ENCODE data around the gene SLC16A8. TPM values are rescaled to one million over a fixed set of nuclear protein-coding genes. Genes with fewer than 3 reads are reported as not detected.
A peak's percentile ranks its signal among the peaks of the same experiment; 100 is the strongest.

Gene SLC16A8
- total RNA-seq, 4 donors from 2014 or later = 0.29 to 0.65 (median 0.33) TPM; not detected in 1

- peaks cover 0 to 35% (median 14%) of the 10 kb centered on the region in 4 donors for H3K36me3 ChIP-seq
- no peak overlapping the region for H3K4me3 ChIP-seq
- H3K4me1 ChIP-seq = peaks cover 7 to 12% (median 9%) of the 10 kb centered on the region in 4 donors
- no peak overlapping the region for H3K27ac ChIP-seq (replicated peaks in 1 of 4)
- TF ChIP-seq CTCF (IDR thresholded peaks at IDR 0.05) (no peak), EP300 (IDR thresholded peaks at IDR 0.05) (no peak), POLR2A (IDR thresholded peaks at IDR 0.05; ENCODE audit: low read depth) (no peak), POLR2AphosphoS5 (IDR thresholded peaks at IDR 0.05) (no peak)
- no peaks in the 10 kb centered on the region for H3K27me3 ChIP-seq
- no peak for DNase-seq (ENCODE audit: extremely low spot score)
- H3K9me3 ChIP-seq = no peaks in the 10 kb centered on the region
- 96% methylated on average over 16 of the region's 31 CpGs for WGBS
- intact Hi-C loops (cut with DNase I) = loop anchor here (5.0 to 10.0 kb wide), 2 partner anchors 119 to 237 kb away; no protein-coding TSS in a partner anchor
Observed at GRCh38 chr22:38115423-38116205, 31.6 kb upstream of the SLC16A8 start.

DNA sequence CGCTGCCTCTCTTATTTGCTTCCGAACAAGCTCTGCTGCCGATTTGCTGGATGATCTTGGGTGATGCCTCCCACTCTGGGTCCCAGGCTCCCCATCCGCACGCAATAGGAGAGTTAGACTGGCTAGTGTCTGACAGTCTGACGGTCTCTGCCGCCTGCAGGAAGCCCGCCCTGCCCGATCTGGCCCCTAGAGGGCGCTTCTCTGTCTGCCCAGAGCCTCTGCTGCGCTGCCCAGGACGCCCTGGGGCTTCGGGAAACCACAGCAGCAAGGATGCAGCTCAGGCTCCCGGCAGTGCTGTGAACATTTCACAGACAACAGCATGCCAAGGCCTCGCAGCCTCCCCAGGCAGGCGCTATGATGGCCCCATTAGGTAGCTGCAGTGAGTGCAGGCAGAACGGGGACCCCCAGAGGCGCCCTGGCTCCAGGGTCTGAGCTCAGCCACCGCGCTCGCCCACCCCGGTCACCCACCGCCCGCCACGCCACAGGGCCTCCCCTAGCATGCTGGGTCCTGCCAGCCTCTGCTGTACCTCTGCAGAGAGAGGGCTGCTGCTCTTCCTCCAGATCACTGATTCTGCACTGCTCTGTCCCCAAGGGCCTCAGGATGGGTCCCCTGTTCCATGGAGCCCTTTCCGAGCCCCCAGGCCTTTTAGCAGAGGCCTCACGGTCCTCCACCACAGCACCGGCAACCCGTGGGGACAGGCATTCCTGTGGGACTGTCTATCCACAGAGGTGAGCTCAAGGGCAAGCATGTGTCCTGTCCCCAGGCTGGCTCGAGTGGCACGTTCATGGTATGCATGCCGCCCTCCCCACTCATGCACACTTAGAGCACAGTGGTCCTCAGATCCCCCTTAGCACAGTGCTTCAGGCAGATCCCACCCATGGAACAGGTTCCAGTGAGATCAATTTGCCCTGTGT, 30.8 kb upstream of the SLC16A8 start:
- no peak for TF ChIP-seq EP300 (IDR thresholded peaks at IDR 0.05)
- TF ChIP-seq CTCF (IDR thresholded peaks at IDR 0.05) = peak; percentile 84 to 98 (median 90)
- peak in 1 of 2 donors; percentile 57 for TF ChIP-seq POLR2AphosphoS5 (IDR thresholded peaks at IDR 0.05)
- TF ChIP-seq POLR2A (IDR thresholded peaks at IDR 0.05; ENCODE audit: low read depth) = no peak

DNA sequence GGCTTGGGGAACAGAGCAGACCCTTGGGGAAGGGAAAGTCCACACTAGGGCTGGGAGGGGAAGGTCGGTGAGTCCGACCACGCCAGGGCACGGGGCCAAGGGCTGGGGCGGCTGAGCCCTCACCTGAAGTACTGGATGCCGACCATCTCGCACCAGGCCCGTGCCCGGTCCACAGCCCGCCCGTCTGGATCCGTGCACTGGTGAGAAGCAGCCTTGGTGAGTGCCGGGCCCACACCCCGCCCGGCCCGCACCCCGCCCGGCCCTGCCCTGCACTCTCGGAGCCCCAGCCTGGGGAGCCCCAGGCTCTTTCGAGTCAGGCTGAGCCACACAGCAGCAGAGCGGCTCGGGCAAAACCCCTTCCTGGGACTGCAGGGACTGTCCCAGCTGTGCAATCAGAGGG, 28.4 kb upstream of the SLC16A8 start:
- Histone ChIP-seq H3K9me3 (no peaks in the 10 kb centered on the region), H3K27ac (replicated peaks in 1 of 4) (no peak overlapping the region), H3K36me3 (peaks cover 0 to 31% (median 11%) of the 10 kb centered on the region in 4 donors), H3K4me1 (peaks cover 7 to 21% (median 12%) of the 10 kb centered on the region in 4 donors), H3K4me3 (no peak overlapping the region), H3K27me3 (no peaks in the 10 kb centered on the region)
- WGBS = 90% methylated on average over 6 of the region's 22 CpGs
- no peak for DNase-seq (ENCODE audit: extremely low spot score)
- intact Hi-C loops (cut with DNase I) = loop anchor here (10.0 kb wide), 1 partner anchor 122 kb away; no protein-coding TSS in a partner anchor
- TF ChIP-seq POLR2AphosphoS5 (IDR thresholded peaks at IDR 0.05) = no peak
- no peak for TF ChIP-seq EP300 (IDR thresholded peaks at IDR 0.05)
- TF ChIP-seq POLR2A (IDR thresholded peaks at IDR 0.05; ENCODE audit: low read depth) = no peak
- TF ChIP-seq CTCF (IDR thresholded peaks at IDR 0.05) = no peak

More for the DNA sequence above, 30.8 kb upstream of the SLC16A8 start:
- H3K27me3 ChIP-seq = no peaks in the 10 kb centered on the region
- no peak overlapping the region for H3K27ac ChIP-seq (replicated peaks in 1 of 4)
- 47% methylated on average over 17 of the region's 32 CpGs for WGBS
- DNase-seq (ENCODE audit: extremely low spot score) = peak; percentile 94
- H3K9me3 ChIP-seq = no peaks in the 10 kb centered on the region
- peaks cover 7 to 12% (median 9%) of the 10 kb centered on the region in 4 donors for H3K4me1 ChIP-seq
- intact Hi-C loops (cut with DNase I) = loop anchor here (5.0 to 10.0 kb wide), 2 partner anchors 120 to 238 kb away; no protein-coding TSS in a partner anchor
- H3K36me3 ChIP-seq = peaks cover 0 to 31% (median 13%) of the 10 kb centered on the region in 4 donors
- H3K4me3 ChIP-seq = no peak overlapping the region

DNA sequence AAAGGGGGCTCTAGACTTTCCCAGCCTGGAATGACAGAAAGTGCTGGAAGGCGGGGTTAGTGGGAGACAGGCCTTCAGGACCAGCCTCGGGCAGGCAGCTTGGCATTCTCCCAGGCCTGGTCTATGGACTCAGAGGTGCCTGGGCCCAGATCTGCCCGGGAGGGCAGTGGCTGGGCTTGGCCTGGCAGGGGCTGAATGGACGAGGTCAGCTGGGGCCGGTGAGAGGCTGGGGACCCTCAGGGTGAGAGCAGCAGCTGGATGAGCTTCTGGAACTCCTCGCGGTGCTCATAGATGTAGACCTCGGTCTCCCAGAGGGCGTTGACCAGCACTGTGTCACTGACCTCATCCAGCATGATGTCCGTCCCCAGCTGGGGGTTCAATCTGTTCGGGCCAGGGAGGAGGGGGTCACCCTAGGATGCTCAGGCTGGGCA, 28.0 kb upstream of the SLC16A8 start:
- Histone ChIP-seq H3K36me3 (peaks cover 0 to 31% (median 11%) of the 10 kb centered on the region in 4 donors), H3K9me3 (no peaks in the 10 kb centered on the region), H3K27ac (replicated peaks in 1 of 4) (no peak overlapping the region), H3K27me3 (no peaks in the 10 kb centered on the region), H3K4me1 (peaks cover 7 to 21% (median 12%) of the 10 kb centered on the region in 4 donors), H3K4me3 (no peak overlapping the region)
- intact Hi-C loops (cut with DNase I) = loop anchor here (10.0 kb wide), 1 partner anchor 123 kb away; no protein-coding TSS in a partner anchor
- no peak for TF ChIP-seq POLR2AphosphoS5 (IDR thresholded peaks at IDR 0.05)
- TF ChIP-seq POLR2A (IDR thresholded peaks at IDR 0.05; ENCODE audit: low read depth) = no peak
- no peak for TF ChIP-seq EP300 (IDR thresholded peaks at IDR 0.05)
- TF ChIP-seq CTCF (IDR thresholded peaks at IDR 0.05) = no peak
- WGBS = 80% methylated on average over 4 of the region's 11 CpGs
- no peak for DNase-seq (ENCODE audit: extremely low spot score)

All from esophagus muscularis mucosa (tissue), 4 donors.